SK-N-SH (cell line): Measurements from ENCODE around the gene CST11. TPM values are rescaled to one million over a fixed set of nuclear protein-coding genes. Genes with fewer than 3 reads are reported as not detected.
"Not testable (repeated sequence)": the region's sequence is repeated elsewhere in the genome, so short reads cannot be mapped to it uniquely, and the experiment has no call there.

Experiments used
- CTCF ChIA-PET: fragments of 300-600, 350-600 bp; formaldehyde crosslinking; extraction: SDS; loops from one replicate; lab custom pipeline; 2021; lab: Yijun Ruan, JAX
- POLR2A ChIA-PET: fragments of 350-600 bp; sonication (Branson Sonifier 250); formaldehyde crosslinking; extraction: SDS; loops from one replicate; lab custom pipeline; 2020; ENCODE audit warnings: antibody characterized with exemption, inconsistent platforms; lab: Yijun Ruan, JAX
- DNase-seq: peaks from one replicate; pipeline ENCODE4 v3.0.0; 2012
- H2AFZ ChIP-seq: fragments of 200-600 bp; sonication (generic); 2 replicates; pipeline ENCODE4 v1.8.1; 2016; ENCODE audit warnings: antibody characterized with exemption, mild to moderate bottlenecking, low read depth
- H3F3A ChIP-seq: fragments of 200-600 bp; sonication (generic); replicated peaks from 2 replicates; pipeline ENCODE3; 2016; ENCODE audit warnings: antibody characterized with exemption, mild to moderate bottlenecking; ENCODE audit not compliant: insufficient read depth
- H3K27ac ChIP-seq, 2 experiments: fragments of 200-500 bp in 1 of 2; fragments of 200-600 bp in 1 of 2; sonication (Bioruptor generic) in 1 of 2; sonication (generic), shearing (Covaris generic) in 1 of 2; 2 replicates each; pipeline versions ENCODE4 v1.5.1 to v1.6.1; 2014 to 2016; ENCODE audit warnings: low read depth in 2 of 2, inconsistent platforms in 1 of 2, low read length in 1 of 2, mild to moderate bottlenecking in 1 of 2, mixed read lengths in 1 of 2
- H3K27me3 ChIP-seq: fragments of 200-600 bp; sonication (generic), shearing (Covaris generic); 2 replicates; pipeline ENCODE4 v1.6.1; 2016; ENCODE audit warnings: mixed run types; ENCODE audit not compliant: insufficient read depth
- H3K36me3 ChIP-seq, 2 experiments: fragments of 200-500 bp in 1 of 2; fragments of 200-600 bp in 1 of 2; sonication (Bioruptor generic) in 1 of 2; sonication (generic) in 1 of 2; replicated peaks in 1 of 2; 2 replicates each; pipeline versions ENCODE3 to v1.5.1; 2014 to 2016; ENCODE audit warnings: low read length in 1 of 2, mild to moderate bottlenecking in 1 of 2; ENCODE audit not compliant: insufficient read depth in 2 of 2, control insufficient read depth in 1 of 2
- H3K4me1 ChIP-seq, 2 experiments: fragments of 200-500 bp in 1 of 2; fragments of 200-600 bp in 1 of 2; sonication (Bioruptor generic) in 1 of 2; sonication (generic), shearing (Covaris generic) in 1 of 2; 2 replicates each; pipeline versions ENCODE4 v1.5.1 to v1.6.1; 2014 to 2016; ENCODE audit warnings: low read depth in 1 of 2, low read length in 1 of 2, mixed run types in 1 of 2; ENCODE audit not compliant: insufficient read depth in 2 of 2, control insufficient read depth in 1 of 2
- H3K4me2 ChIP-seq: fragments of 200-600 bp; sonication (generic), shearing (Covaris generic); 2 replicates; pipeline ENCODE4 v1.6.1; 2017; ENCODE audit warnings: mixed run types
- H3K4me3 ChIP-seq, 2 experiments: fragments of 200-500 bp in 1 of 2; fragments of 200-600 bp in 1 of 2; sonication (Bioruptor generic) in 1 of 2; sonication (generic), shearing (Covaris generic) in 1 of 2; 2 replicates each; pipeline versions ENCODE4 v1.5.1 to v1.8.1; 2014 to 2016; ENCODE audit warnings: low read depth in 2 of 2, inconsistent platforms in 1 of 2, low read length in 1 of 2, mild to moderate bottlenecking in 1 of 2, mixed read lengths in 1 of 2, moderate library complexity in 1 of 2
- H3K79me2 ChIP-seq: fragments of 200-600 bp; sonication (generic); 2 replicates; pipeline ENCODE4 v1.8.1; 2017; ENCODE audit warnings: mild to moderate bottlenecking; ENCODE audit not compliant: insufficient read depth
- H3K9ac ChIP-seq: fragments of 200-600 bp; sonication (generic); 2 replicates; pipeline ENCODE4 v1.6.1; 2017; ENCODE audit warnings: mixed run types
- H3K9me2 ChIP-seq: fragments of 200-600 bp; sonication (generic); 2 replicates; pipeline ENCODE4 v1.6.1; 2017; ENCODE audit warnings: mixed run types
- H3K9me3 ChIP-seq: fragments of 200-600 bp; sonication (generic); 2 replicates; pipeline ENCODE4 v1.6.1; 2017; ENCODE audit warnings: mixed run types, mild to moderate bottlenecking, moderate library complexity
- H4K20me1 ChIP-seq: fragments of 200-600 bp; sonication (generic); 2 replicates; pipeline ENCODE4 v1.6.1; 2017; ENCODE audit warnings: mild to moderate bottlenecking, mixed run types; ENCODE audit not compliant: insufficient read depth
- CTCF ChIP-seq: fragments of 200-600 bp; sonication (generic); IDR thresholded peaks from 2 replicates; pipeline ENCODE4 v1.6.1; 2017; ENCODE audit warnings: antibody characterized with exemption, mild to moderate bottlenecking, moderate library complexity
- EP300 ChIP-seq, 2 experiments: IDR thresholded peaks; 2 replicates each; pipeline versions ENCODE4 v1.4.0 to v1.6.1; 2012; ENCODE audit warnings: borderline replicate concordance in 1 of 2, low read depth in 1 of 2, low read length in 1 of 2
- FOXM1 ChIP-seq: IDR thresholded peaks from 2 replicates; pipeline ENCODE4 v1.4.0; 2012; ENCODE audit warnings: low read depth, mild to moderate bottlenecking
- GATA2 ChIP-seq: sonication (generic); formaldehyde crosslinking; IDR thresholded peaks from 2 replicates; pipeline ENCODE4 v1.5.0; 2020; ENCODE audit warnings: mild to moderate bottlenecking, missing genetic modification reagents
- MEF2A ChIP-seq: IDR thresholded peaks from 2 replicates; pipeline ENCODE4 v1.4.0; 2012; ENCODE audit warnings: low read depth, borderline replicate concordance
- POLR2AphosphoS5 ChIP-seq: IDR thresholded peaks from 2 replicates; pipeline ENCODE4 v1.6.1; 2012; ENCODE audit warnings: low read depth, low read length
- RFX5 ChIP-seq: IDR thresholded peaks from 2 replicates; pipeline ENCODE4 v1.6.1; 2012; ENCODE audit warnings: mild to moderate bottlenecking, improper control_type of control experiment, low read length
- SIN3A ChIP-seq: IDR thresholded peaks from 2 replicates; pipeline ENCODE4 v1.6.1; 2012; ENCODE audit warnings: low read depth, mild to moderate bottlenecking, low read length, moderate library complexity, borderline replicate concordance
- TAF1 ChIP-seq: IDR thresholded peaks from 2 replicates; pipeline ENCODE4 v1.6.1; 2012; ENCODE audit warnings: low read depth, mild to moderate bottlenecking, low read length, moderate library complexity, borderline replicate concordance
- TCF12 ChIP-seq: IDR thresholded peaks from 2 replicates; pipeline ENCODE4 v1.4.0; 2012
- USF2 ChIP-seq: fragments of 150-350 bp; IDR thresholded peaks from 2 replicates; pipeline ENCODE4 v1.6.1; 2017; ENCODE audit warnings: antibody characterized with exemption, low read length, low read depth, borderline replicate concordance
- YY1 ChIP-seq: IDR thresholded peaks from 2 replicates; pipeline ENCODE4 v1.4.0; 2012; ENCODE audit warnings: low read depth, mild to moderate bottlenecking
- WGBS: methylation state at CpG from one replicate; pipeline ENCODE4 v1.1.6; 2017; ENCODE audit warnings: low lambda C conversion rate; 5-methylcytosine and 5-hydroxymethylcytosine counted together
- polyA plus RNA-seq, 3 experiments: library from polyadenylated mRNA; depleted of rRNA; stranded (reverse); fragments of >200 nt; gene quantifications; 2 replicates each; pipeline ENCODE4 v1.2.3, GENCODE V29; 2012
- TF ChIP-seq, protein P1 (sequence below): IDR thresholded peaks from 2 replicates; pipeline ENCODE4 v1.4.0; 2012; ENCODE audit warnings: low read depth, borderline replicate concordance

CST11 gene
- polyA plus RNA-seq, 1 of the 3 experiments (the other 2 are of a cell fraction) = not detected

- Histone ChIP-seq H3K79me2 (no peaks in the 10 kb centered on the region), H3K9ac (no peak overlapping the region), H3K9me2 (no peaks in the 10 kb centered on the region), H3K9me3 (no peaks in the 10 kb centered on the region), H3K27me3 (no peaks in the 10 kb centered on the region), H2AFZ (no peak overlapping the region), H4K20me1 (no peaks in the 10 kb centered on the region), H3K4me3 (no peak overlapping the region), H3F3A (no peaks in the 10 kb centered on the region), H3K27ac (no peak overlapping the region), H3K4me2 (no peak overlapping the region), H3K36me3 (no peaks in the 10 kb centered on the region), H3K4me1 (no peaks in the 10 kb centered on the region)
- TF ChIP-seq TAF1 (no peak), POLR2AphosphoS5 (no peak), TCF12 (no peak), SIN3A (no peak), USF2 (no peak), CTCF (no peak), EP300 (IDR thresholded peaks at IDR 0.05; ENCODE audit: borderline replicate concordance in 1 of 2, low read depth in 1 of 2, low read length in 1 of 2) (no peak), YY1 (no peak), MEF2A (no peak), RFX5 (no peak), GATA2 (CRISPR knock-in tag) (no peak), FOXM1 (no peak)
- TF ChIP-seq, protein P1, sequence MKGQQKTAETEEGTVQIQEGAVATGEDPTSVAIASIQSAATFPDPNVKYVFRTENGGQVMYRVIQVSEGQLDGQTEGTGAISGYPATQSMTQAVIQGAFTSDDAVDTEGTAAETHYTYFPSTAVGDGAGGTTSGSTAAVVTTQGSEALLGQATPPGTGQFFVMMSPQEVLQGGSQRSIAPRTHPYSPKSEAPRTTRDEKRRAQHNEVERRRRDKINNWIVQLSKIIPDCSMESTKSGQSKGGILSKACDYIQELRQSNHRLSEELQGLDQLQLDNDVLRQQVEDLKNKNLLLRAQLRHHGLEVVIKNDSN = no peak
- ChIA-PET POLR2A (no interaction called here), CTCF (no interaction called here)
- no peak for DNase-seq
- WGBS = 35% methylated on average over 5 of the region's 5 CpGs
These were observed 22.7 kb upstream of the CST11 start for GRCh38 chr20:23475395-23475794.

GRCh38 chr20:23473293-23473692 is 20.6 kb upstream of the CST11 start:
- POLR2A ChIA-PET, H2AFZ ChIP-seq, H3K4me2 ChIP-seq, CTCF ChIA-PET, H3K4me1 ChIP-seq, DNase-seq, H3K4me3 ChIP-seq, H3K27ac ChIP-seq, H3K9me2 ChIP-seq, H3F3A ChIP-seq, H3K9me3 ChIP-seq, H3K27me3 ChIP-seq, H3K36me3 ChIP-seq, H3K79me2 ChIP-seq, H4K20me1 ChIP-seq, H3K9ac ChIP-seq: not testable (repeated sequence)
- WGBS = 5% methylated on average over 2 of the region's 2 CpGs

DNA sequence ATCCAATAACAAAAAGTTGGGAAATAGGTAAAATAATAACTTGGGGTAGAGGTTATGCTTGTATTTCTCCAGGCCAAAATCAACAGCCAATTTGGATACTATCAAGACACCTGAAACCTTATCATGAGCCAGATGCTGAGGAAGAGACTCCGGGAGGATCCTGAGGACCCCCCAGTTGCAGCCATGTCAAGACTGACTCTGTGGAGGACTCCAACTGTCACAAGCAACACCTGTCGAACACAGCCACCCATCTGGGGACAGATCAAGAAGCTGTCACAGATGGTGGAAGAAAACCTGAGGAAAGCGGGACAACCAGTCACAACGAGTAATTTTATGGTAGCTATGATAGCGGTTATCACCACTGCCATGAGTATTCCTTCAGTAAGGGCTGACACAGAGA is 19.6 kb upstream of the CST11 start:
- H3K79me2 ChIP-seq, H3K9me3 ChIP-seq, H4K20me1 ChIP-seq, H3K4me2 ChIP-seq, H3K4me3 ChIP-seq, DNase-seq, H3K27ac ChIP-seq, H3K36me3 ChIP-seq, H3K27me3 ChIP-seq, CTCF ChIA-PET, H3F3A ChIP-seq, POLR2A ChIA-PET, H3K4me1 ChIP-seq, H2AFZ ChIP-seq, H3K9me2 ChIP-seq, H3K9ac ChIP-seq: not testable (repeated sequence)
- WGBS = 33% methylated on average over 4 of the region's 5 CpGs

- H3K9me3 ChIP-seq, DNase-seq, H3K9me2 ChIP-seq, H3F3A ChIP-seq, H3K27ac ChIP-seq, H3K4me2 ChIP-seq, H3K36me3 ChIP-seq, H3K27me3 ChIP-seq, POLR2A ChIA-PET, H3K4me3 ChIP-seq, H3K79me2 ChIP-seq, H3K4me1 ChIP-seq, H2AFZ ChIP-seq, H3K9ac ChIP-seq, H4K20me1 ChIP-seq: not testable (repeated sequence)
- WGBS = 3% methylated on average over 3 of the region's 3 CpGs
- CTCF ChIA-PET = interaction anchor here (1.1 kb wide), 1 partner anchor 22 kb away, joined by 3 read pairs; no protein-coding TSS in a partner anchor
These were observed 14.3 kb upstream of the CST11 start for GRCh38 chr20:23466961-23467360.
